PC-9 (cell line): ENCODE results near the gene NXPH1.

Source experiments
- EZH2 ChIP-seq: fragments of 200-600 bp; sonication (generic); IDR thresholded peaks from 2 replicates; pipeline ENCODE4 v1.8.0; 2017; ENCODE audit warnings: antibody characterized with exemption, low read depth
- TF ChIP-seq, protein P1 (sequence below): fragments of 200-600 bp; sonication (generic); conservative IDR thresholded peaks from 2 replicates; pipeline ENCODE4 v1.6.1; 2017; ENCODE audit warnings: mixed run types, antibody characterized with exemption, mild to moderate bottlenecking, moderate library complexity

DNA sequence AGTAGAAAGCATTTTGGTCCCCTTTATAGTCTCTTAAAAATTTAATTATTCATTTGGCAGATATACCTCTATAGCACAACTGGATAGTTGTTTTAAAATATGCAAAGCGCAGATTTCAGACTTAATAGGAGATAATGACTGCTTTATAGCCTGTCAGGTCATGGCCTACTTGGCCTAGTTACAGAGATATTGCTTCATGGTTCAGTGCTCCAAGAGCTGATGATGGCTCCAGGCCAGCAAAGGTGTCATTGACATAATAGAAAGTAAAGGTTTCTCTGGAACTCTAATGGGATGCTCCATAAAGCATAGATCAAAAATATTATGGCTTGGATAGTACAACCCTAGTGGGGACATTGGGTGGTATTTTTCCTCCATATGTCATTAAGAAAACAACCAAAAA lies 285.7 kb downstream of the NXPH1 start:
- TF ChIP-seq, protein P1, sequence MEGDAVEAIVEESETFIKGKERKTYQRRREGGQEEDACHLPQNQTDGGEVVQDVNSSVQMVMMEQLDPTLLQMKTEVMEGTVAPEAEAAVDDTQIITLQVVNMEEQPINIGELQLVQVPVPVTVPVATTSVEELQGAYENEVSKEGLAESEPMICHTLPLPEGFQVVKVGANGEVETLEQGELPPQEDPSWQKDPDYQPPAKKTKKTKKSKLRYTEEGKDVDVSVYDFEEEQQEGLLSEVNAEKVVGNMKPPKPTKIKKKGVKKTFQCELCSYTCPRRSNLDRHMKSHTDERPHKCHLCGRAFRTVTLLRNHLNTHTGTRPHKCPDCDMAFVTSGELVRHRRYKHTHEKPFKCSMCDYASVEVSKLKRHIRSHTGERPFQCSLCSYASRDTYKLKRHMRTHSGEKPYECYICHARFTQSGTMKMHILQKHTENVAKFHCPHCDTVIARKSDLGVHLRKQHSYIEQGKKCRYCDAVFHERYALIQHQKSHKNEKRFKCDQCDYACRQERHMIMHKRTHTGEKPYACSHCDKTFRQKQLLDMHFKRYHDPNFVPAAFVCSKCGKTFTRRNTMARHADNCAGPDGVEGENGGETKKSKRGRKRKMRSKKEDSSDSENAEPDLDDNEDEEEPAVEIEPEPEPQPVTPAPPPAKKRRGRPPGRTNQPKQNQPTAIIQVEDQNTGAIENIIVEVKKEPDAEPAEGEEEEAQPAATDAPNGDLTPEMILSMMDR: no peak
- no peak for TF ChIP-seq EZH2
